SHP77 (cell line): ENCODE measurements around the gene AMOTL2.

Experiments
- DNase-seq, 2 experiments: peaks; one replicate each; lab custom pipeline; 2025; lab: John Stamatoyannopoulos, UW

AMOTL2 gene

GRCh38 chr3:134374105-134374790 lies at the start of gene AMOTL2:
Gene AMOTL2, minus strand, starts transcription at chr3:134374447. Its CDS starts 3,014 bp downstream, at chr3:134371433.
- peak; percentile 46 to 62 for DNase-seq

GRCh38 chr3:134423153-134423552 lies 48.9 kb upstream of the AMOTL2 start:
- DNase-seq, result peak; percentile 63 to 73

GRCh38 chr3:134419960-134420321 lies 45.7 kb upstream of the AMOTL2 start:
- DNase-seq, result peak in 1 of 2 experiments; percentile 22

GRCh38 chr3:134419214-134419959 lies 45.1 kb upstream of the AMOTL2 start:
- peak; percentile 68 to 73 for DNase-seq

- DNase-seq, result no peak
Observed at GRCh38 chr3:134409041-134409440, 34.8 kb upstream of the AMOTL2 start.

GRCh38 chr3:134407239-134407625 lies 33.0 kb upstream of the AMOTL2 start:
- peak in 1 of 2 experiments; percentile 7 for DNase-seq

- peak; percentile 76 to 89 for DNase-seq
Observed at GRCh38 chr3:134406331-134407238, 32.3 kb upstream of the AMOTL2 start.

GRCh38 chr3:134404366-134404885 lies 30.2 kb upstream of the AMOTL2 start:
- DNase-seq, result no peak

GRCh38 chr3:134397755-134398154 lies 23.5 kb upstream of the AMOTL2 start:
- no peak for DNase-seq

GRCh38 chr3:134395103-134395502 lies 20.9 kb upstream of the AMOTL2 start:
- no peak for DNase-seq

GRCh38 chr3:134394380-134394779 lies 20.1 kb upstream of the AMOTL2 start:
- no peak for DNase-seq

- DNase-seq, result no peak
Observed at GRCh38 chr3:134393074-134393473, 18.8 kb upstream of the AMOTL2 start.

GRCh38 chr3:134392336-134392983 lies 18.2 kb upstream of the AMOTL2 start:
- DNase-seq, result peak; percentile 37 to 46

- DNase-seq, result no peak
Observed at GRCh38 chr3:134389865-134390264, 15.6 kb upstream of the AMOTL2 start.

GRCh38 chr3:134388788-134389485 lies 14.7 kb upstream of the AMOTL2 start:
- no peak for DNase-seq

- no peak for DNase-seq
Observed at GRCh38 chr3:134388292-134388691, 14.0 kb upstream of the AMOTL2 start.

GRCh38 chr3:134387293-134387692 lies 13.0 kb upstream of the AMOTL2 start:
- no peak for DNase-seq

- no peak for DNase-seq
Observed at GRCh38 chr3:134384963-134385362, 10.7 kb upstream of the AMOTL2 start.

GRCh38 chr3:134381831-134382442 lies 7.7 kb upstream of the AMOTL2 start:
- DNase-seq, result no peak

- DNase-seq, result no peak
Observed at GRCh38 chr3:134381076-134381475, 6.8 kb upstream of the AMOTL2 start.

- no peak for DNase-seq
Observed at GRCh38 chr3:134380249-134380648, 6.0 kb upstream of the AMOTL2 start.
